Measurements from ENCODE around the gene FBRSL1.

The FBRSL1 gene

GRCh38 chr12:132513458-132514135 is 23.6 kb downstream of the FBRSL1 start:
- Histone ChIP-seq H3K9ac (ENCODE audit: low read depth, low read length) (no peak overlapping the region), H3K36me3 (ENCODE audit: insufficient read depth, low read length) (peaks cover 3% of the 10 kb centered on the region), H3K27me3 (ENCODE audit: control insufficient read depth, insufficient read depth, low read length) (no peaks in the 10 kb centered on the region), H3K4me2 (ENCODE audit: low read length) (no peak overlapping the region), H3K4me1 (ENCODE audit: control insufficient read depth, insufficient read depth, low read length) (peaks cover 12% of the 10 kb centered on the region), H3K9me3 (replicated peaks; ENCODE audit: low read length) (no peaks in the 10 kb centered on the region), H3K4me3 (ENCODE audit: low read length) (no peak overlapping the region)

- peaks cover 12% of the 10 kb centered on the region for H3K4me1 ChIP-seq (ENCODE audit: control insufficient read depth, insufficient read depth, low read length)
- no peak overlapping the region for H3K4me3 ChIP-seq (ENCODE audit: low read length)
- H3K36me3 ChIP-seq (ENCODE audit: insufficient read depth, low read length): peaks cover 3% of the 10 kb centered on the region
- no peak overlapping the region for H3K4me2 ChIP-seq (ENCODE audit: low read length)
- H3K9me3 ChIP-seq (replicated peaks; ENCODE audit: low read length): no peaks in the 10 kb centered on the region
- H3K9ac ChIP-seq (ENCODE audit: low read depth, low read length): no peak overlapping the region
- no peaks in the 10 kb centered on the region for H3K27me3 ChIP-seq (ENCODE audit: control insufficient read depth, insufficient read depth, low read length)
These were observed 24.4 kb downstream of the FBRSL1 start for GRCh38 chr12:132514216-132514820.

- Histone ChIP-seq H3K27me3 (ENCODE audit: control insufficient read depth, insufficient read depth, low read length) (no peaks in the 10 kb centered on the region), H3K9ac (ENCODE audit: low read depth, low read length) (no peak overlapping the region), H3K4me1 (ENCODE audit: control insufficient read depth, insufficient read depth, low read length) (peaks cover 12% of the 10 kb centered on the region), H3K4me3 (ENCODE audit: low read length) (no peak overlapping the region), H3K4me2 (ENCODE audit: low read length) (no peak overlapping the region), H3K9me3 (replicated peaks; ENCODE audit: low read length) (no peaks in the 10 kb centered on the region), H3K36me3 (ENCODE audit: insufficient read depth, low read length) (peaks cover 3% of the 10 kb centered on the region)
These were observed 24.9 kb downstream of the FBRSL1 start for GRCh38 chr12:132514838-132515237.

- H3K27me3 ChIP-seq (ENCODE audit: control insufficient read depth, insufficient read depth, low read length): no peaks in the 10 kb centered on the region
- H3K4me3 ChIP-seq (ENCODE audit: low read length): no peak overlapping the region
- no peak overlapping the region for H3K4me2 ChIP-seq (ENCODE audit: low read length)
- H3K36me3 ChIP-seq (ENCODE audit: insufficient read depth, low read length): peaks cover 3% of the 10 kb centered on the region
- no peaks in the 10 kb centered on the region for H3K9me3 ChIP-seq (replicated peaks; ENCODE audit: low read length)
- H3K4me1 ChIP-seq (ENCODE audit: control insufficient read depth, insufficient read depth, low read length): peaks cover 12% of the 10 kb centered on the region
- H3K9ac ChIP-seq (ENCODE audit: low read depth, low read length): no peak overlapping the region
These were observed 26.4 kb downstream of the FBRSL1 start for GRCh38 chr12:132516095-132517012.

- no peaks in the 10 kb centered on the region for H3K27me3 ChIP-seq (ENCODE audit: control insufficient read depth, insufficient read depth, low read length)
These were observed 27.2 kb downstream of the FBRSL1 start for GRCh38 chr12:132517013-132517739.

GRCh38 chr12:132517740-132518100 is 27.8 kb downstream of the FBRSL1 start:
- Histone ChIP-seq H3K4me3 (ENCODE audit: low read length) (no peak overlapping the region), H3K4me2 (ENCODE audit: low read length) (no peak overlapping the region), H3K9ac (ENCODE audit: low read depth, low read length) (no peak overlapping the region), H3K4me1 (ENCODE audit: control insufficient read depth, insufficient read depth, low read length) (peaks cover 7% of the 10 kb centered on the region), H3K27me3 (ENCODE audit: control insufficient read depth, insufficient read depth, low read length) (no peaks in the 10 kb centered on the region), H3K36me3 (ENCODE audit: insufficient read depth, low read length) (peaks cover 3% of the 10 kb centered on the region), H3K9me3 (replicated peaks; ENCODE audit: low read length) (no peaks in the 10 kb centered on the region)

More at GRCh38 chr12:132517013-132517739, 27.2 kb downstream of the FBRSL1 start:
- Histone ChIP-seq H3K36me3 (ENCODE audit: insufficient read depth, low read length) (peaks cover 3% of the 10 kb centered on the region), H3K9ac (ENCODE audit: low read depth, low read length) (no peak overlapping the region), H3K4me1 (ENCODE audit: control insufficient read depth, insufficient read depth, low read length) (peaks cover 12% of the 10 kb centered on the region), H3K4me3 (ENCODE audit: low read length) (no peak overlapping the region), H3K9me3 (replicated peaks; ENCODE audit: low read length) (no peaks in the 10 kb centered on the region), H3K4me2 (ENCODE audit: low read length) (no peak overlapping the region)

GRCh38 chr12:132518354-132518992 is 28.5 kb downstream of the FBRSL1 start:
- Histone ChIP-seq H3K9me3 (replicated peaks; ENCODE audit: low read length) (no peaks in the 10 kb centered on the region), H3K27me3 (ENCODE audit: control insufficient read depth, insufficient read depth, low read length) (no peaks in the 10 kb centered on the region), H3K4me3 (ENCODE audit: low read length) (no peak overlapping the region), H3K36me3 (ENCODE audit: insufficient read depth, low read length) (peaks cover 3% of the 10 kb centered on the region), H3K9ac (ENCODE audit: low read depth, low read length) (no peak overlapping the region), H3K4me1 (ENCODE audit: control insufficient read depth, insufficient read depth, low read length) (peaks cover under 1% of the 10 kb centered on the region), H3K4me2 (ENCODE audit: low read length) (no peak overlapping the region)

- H3K27me3 ChIP-seq (ENCODE audit: control insufficient read depth, insufficient read depth, low read length): no peaks in the 10 kb centered on the region
- no peak overlapping the region for H3K9ac ChIP-seq (ENCODE audit: low read depth, low read length)
- H3K4me1 ChIP-seq (ENCODE audit: control insufficient read depth, insufficient read depth, low read length): peaks cover 4% of the 10 kb centered on the region
- H3K36me3 ChIP-seq (ENCODE audit: insufficient read depth, low read length): peaks cover 3% of the 10 kb centered on the region
- H3K9me3 ChIP-seq (replicated peaks; ENCODE audit: low read length): no peaks in the 10 kb centered on the region
- H3K4me2 ChIP-seq (ENCODE audit: low read length): no peak overlapping the region
- no peak overlapping the region for H3K4me3 ChIP-seq (ENCODE audit: low read length)
These were observed 30.7 kb downstream of the FBRSL1 start for GRCh38 chr12:132520421-132521199.

GRCh38 chr12:132521200-132521580 is 31.2 kb downstream of the FBRSL1 start:
- no peak overlapping the region for H3K4me2 ChIP-seq (ENCODE audit: low read length)
- H3K27me3 ChIP-seq (ENCODE audit: control insufficient read depth, insufficient read depth, low read length): no peaks in the 10 kb centered on the region
- H3K4me1 ChIP-seq (ENCODE audit: control insufficient read depth, insufficient read depth, low read length): peaks cover 4% of the 10 kb centered on the region
- no peak overlapping the region for H3K9ac ChIP-seq (ENCODE audit: low read depth, low read length)
- peaks cover 3% of the 10 kb centered on the region for H3K36me3 ChIP-seq (ENCODE audit: insufficient read depth, low read length)
- H3K4me3 ChIP-seq (ENCODE audit: low read length): no peak overlapping the region
- no peaks in the 10 kb centered on the region for H3K9me3 ChIP-seq (replicated peaks; ENCODE audit: low read length)

- Histone ChIP-seq H3K36me3 (ENCODE audit: insufficient read depth, low read length) (no peaks in the 10 kb centered on the region), H3K9ac (ENCODE audit: low read depth, low read length) (no peak overlapping the region), H3K4me2 (ENCODE audit: low read length) (no peak overlapping the region), H3K4me3 (ENCODE audit: low read length) (no peak overlapping the region), H3K27me3 (ENCODE audit: control insufficient read depth, insufficient read depth, low read length) (no peaks in the 10 kb centered on the region), H3K9me3 (replicated peaks; ENCODE audit: low read length) (no peaks in the 10 kb centered on the region), H3K4me1 (ENCODE audit: control insufficient read depth, insufficient read depth, low read length) (peaks cover 4% of the 10 kb centered on the region)
These were observed 31.9 kb downstream of the FBRSL1 start for GRCh38 chr12:132521712-132522292.

All from skeletal muscle satellite cell (primary cell).